Neural progenitor cell (in vitro differentiated cells): ENCODE measurements around the gene LMBR1.

ENCODE experiments used
- EZH2 ChIP-seq: fragments of 200-600 bp; sonication (generic); IDR thresholded peaks from 2 replicates; pipeline ENCODE4 v1.6.1; 2017; ENCODE audit warnings: antibody characterized with exemption, mild to moderate bottlenecking, moderate library complexity
- EZH2phosphoT487 ChIP-seq: fragments of 200-600 bp; sonication (generic); IDR thresholded peaks from 2 replicates; pipeline ENCODE4 v1.6.1; 2017; ENCODE audit warnings: antibody characterized with exemption
- TF ChIP-seq, protein P1 (sequence below): fragments of 200-600 bp; sonication (generic); IDR thresholded peaks from 2 replicates; pipeline ENCODE4 v1.5.1; 2017; ENCODE audit warnings: antibody characterized with exemption, mild to moderate bottlenecking

DNA sequence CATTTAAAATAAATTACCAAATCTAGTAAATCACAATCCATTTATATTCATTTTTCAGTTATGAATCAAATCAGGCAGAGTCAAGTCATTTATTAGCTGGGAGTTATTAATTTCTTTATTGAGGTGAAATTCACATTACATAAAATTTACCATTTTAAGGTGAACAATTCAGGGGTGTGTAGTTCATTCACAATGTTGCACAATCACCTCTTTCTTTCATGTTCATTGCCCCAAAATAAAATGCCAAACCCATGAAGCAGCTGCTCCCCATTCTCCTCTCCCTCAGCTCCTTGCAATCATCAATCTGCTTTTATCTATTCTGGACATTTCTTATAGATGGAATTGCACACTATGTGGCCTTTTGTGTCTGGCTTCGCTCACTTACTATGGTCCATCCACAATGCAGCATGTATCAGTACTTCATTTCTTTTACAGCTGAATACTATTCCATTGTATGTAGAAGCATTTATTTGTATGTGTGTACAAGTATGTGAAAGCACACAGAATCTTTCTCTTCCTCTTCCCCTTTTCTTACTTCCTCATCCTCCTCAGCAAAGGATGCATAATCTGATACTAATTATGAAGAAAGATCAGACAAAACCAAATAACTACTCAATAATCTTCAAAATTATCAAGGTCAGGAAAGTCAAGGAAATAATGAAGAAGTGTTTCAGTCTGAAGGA is 60.6 kb downstream of the LMBR1 start:
- TF ChIP-seq, protein P1, sequence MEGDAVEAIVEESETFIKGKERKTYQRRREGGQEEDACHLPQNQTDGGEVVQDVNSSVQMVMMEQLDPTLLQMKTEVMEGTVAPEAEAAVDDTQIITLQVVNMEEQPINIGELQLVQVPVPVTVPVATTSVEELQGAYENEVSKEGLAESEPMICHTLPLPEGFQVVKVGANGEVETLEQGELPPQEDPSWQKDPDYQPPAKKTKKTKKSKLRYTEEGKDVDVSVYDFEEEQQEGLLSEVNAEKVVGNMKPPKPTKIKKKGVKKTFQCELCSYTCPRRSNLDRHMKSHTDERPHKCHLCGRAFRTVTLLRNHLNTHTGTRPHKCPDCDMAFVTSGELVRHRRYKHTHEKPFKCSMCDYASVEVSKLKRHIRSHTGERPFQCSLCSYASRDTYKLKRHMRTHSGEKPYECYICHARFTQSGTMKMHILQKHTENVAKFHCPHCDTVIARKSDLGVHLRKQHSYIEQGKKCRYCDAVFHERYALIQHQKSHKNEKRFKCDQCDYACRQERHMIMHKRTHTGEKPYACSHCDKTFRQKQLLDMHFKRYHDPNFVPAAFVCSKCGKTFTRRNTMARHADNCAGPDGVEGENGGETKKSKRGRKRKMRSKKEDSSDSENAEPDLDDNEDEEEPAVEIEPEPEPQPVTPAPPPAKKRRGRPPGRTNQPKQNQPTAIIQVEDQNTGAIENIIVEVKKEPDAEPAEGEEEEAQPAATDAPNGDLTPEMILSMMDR = no peak
- TF ChIP-seq EZH2 (no peak), EZH2phosphoT487 (no peak)
